HG03469 (cell line): ENCODE data around the gene VWA1.
"Not testable (repeated sequence)": the region's sequence is repeated elsewhere in the genome, so short reads cannot be mapped to it uniquely, and the experiment has no call there.

Experiments used
- ATAC-seq: cut with Tn5 transposase; IDR thresholded peaks from one replicate; pipeline ENCODE4 v1.9.1; 2021; ENCODE audit warnings: mild to moderate bottlenecking, moderate library complexity, moderate number of reproducible peaks; ENCODE audit not compliant: unreplicated experiment

VWA1 gene

GRCh38 chr1:1480488-1480867 lies 45.0 kb downstream of the VWA1 start:
- not testable (repeated sequence) for ATAC-seq

DNA sequence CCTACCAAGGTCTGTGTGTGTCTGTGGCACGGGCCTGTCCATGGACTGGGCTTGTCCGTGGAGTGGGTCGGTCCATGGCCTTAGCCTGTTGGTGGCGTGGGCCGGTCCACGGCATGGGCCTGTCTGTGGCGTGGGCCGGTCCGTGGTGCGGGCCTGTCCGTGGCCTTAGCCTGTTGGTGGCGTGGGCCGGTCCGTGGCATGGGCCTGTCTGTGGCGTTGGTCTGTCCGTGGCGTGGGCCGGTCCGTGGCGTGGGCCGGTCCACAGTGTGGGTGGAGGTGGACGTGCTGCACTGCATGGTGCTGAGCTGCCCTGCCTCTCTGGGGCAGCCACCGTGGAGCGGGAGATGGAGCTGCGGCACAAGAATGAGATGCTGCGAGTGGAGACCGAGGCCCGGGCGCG lies 46.3 kb downstream of the VWA1 start:
- ATAC-seq, result not testable (repeated sequence)

- no peak for ATAC-seq
Observed at GRCh38 chr1:1482856-1483255, 47.4 kb downstream of the VWA1 start.

DNA sequence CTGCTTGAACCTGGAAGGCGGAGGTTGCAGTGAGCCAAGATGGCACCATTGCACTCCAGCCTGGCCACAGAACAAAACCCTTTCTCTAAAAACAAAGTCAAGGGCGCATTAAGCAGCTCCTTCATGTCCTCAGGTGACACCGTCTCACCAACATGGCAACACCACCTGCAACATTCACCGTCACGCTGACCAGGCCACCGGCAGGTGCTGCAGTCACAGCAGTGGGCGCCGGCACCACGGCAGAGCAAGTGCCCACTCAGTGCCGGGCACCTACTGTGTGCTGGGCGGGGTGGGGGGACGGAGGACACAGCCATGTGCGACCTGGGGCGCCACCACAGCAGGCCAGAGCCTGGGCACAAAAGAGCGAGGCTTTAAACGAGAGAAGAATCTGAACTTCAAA lies 48.2 kb downstream of the VWA1 start:
- ATAC-seq, result no peak

DNA sequence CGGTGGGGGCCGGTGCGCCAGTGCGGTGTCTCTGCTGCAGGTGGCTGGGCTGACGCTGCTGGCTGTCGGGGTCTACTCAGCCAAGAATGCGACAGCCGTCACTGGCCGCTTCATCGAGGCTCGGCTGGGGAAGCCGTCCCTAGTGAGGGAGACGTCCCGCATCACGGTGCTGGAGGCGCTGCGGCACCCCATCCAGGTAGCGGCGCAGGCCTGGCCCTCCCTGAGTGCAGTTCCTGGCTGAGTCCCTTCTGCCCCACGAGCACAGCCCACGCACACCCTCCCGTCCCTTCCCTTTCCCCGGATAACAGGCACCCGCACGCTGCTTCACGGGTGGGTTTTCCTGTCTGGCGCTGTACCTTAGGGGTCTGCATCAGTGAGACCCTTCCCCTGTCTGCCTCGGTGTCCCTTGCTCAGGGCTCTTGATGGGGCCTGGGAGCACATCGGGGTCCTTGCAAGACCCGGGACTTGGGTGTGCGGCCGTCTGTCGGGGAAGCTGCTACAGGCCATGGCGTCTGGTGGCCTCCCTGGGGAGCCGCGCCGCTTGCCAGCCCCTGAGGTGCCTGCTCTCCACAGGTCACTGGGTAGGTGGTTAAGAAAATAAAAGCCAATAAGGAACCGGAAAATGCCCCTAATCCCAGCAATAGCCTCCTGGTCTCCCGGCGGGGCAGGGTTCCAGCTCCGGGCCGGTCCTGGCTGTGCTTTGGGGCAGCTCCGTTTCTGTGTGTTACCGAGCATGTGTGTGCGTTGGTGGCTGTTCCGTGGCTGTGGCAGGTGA lies 49.7 kb downstream of the VWA1 start:
- not testable (repeated sequence) for ATAC-seq

- ATAC-seq, result not testable (repeated sequence)
Observed at GRCh38 chr1:1485755-1486317, 50.3 kb downstream of the VWA1 start.

GRCh38 chr1:1487701-1488100 lies 52.2 kb downstream of the VWA1 start:
- ATAC-seq, result no peak

DNA sequence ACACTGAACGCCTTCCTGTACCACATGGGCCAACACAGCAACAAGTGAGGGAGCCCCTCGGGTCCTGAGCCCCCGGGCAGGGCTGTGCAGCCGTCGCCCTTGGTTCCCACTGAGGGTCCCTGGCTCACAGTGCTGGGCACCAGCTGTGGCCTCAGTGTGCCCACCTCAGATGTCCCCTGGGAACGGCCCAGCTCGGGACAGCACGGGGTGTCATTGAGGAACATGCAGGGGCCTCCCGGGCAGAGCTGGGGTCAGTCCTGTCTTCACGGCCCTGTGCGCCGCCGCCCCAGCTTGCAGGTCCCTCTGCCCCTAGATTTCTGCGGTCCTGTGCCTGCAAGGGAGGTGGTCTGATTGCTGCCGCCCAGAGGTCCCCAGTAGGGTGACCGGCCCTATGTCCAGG lies 53.7 kb downstream of the VWA1 start:
- ATAC-seq, result no peak

- no peak for ATAC-seq
Observed at GRCh38 chr1:1489861-1490260, 54.4 kb downstream of the VWA1 start.

GRCh38 chr1:1490633-1491230 lies 55.2 kb downstream of the VWA1 start:
- no peak for ATAC-seq

GRCh38 chr1:1491601-1492000 lies 56.1 kb downstream of the VWA1 start:
- no peak for ATAC-seq
